GM12872 (cell line): Measurements from ENCODE around the gene TIPIN.

ENCODE experiments used
- TF ChIP-seq, protein P1 (sequence below): IDR thresholded peaks from 3 replicates; pipeline ENCODE4 v1.5.1; 2011; ENCODE audit warnings: low read depth, mild to moderate bottlenecking, low read length, moderate library complexity; ENCODE audit not compliant: insufficient read depth

TIPIN gene

DNA sequence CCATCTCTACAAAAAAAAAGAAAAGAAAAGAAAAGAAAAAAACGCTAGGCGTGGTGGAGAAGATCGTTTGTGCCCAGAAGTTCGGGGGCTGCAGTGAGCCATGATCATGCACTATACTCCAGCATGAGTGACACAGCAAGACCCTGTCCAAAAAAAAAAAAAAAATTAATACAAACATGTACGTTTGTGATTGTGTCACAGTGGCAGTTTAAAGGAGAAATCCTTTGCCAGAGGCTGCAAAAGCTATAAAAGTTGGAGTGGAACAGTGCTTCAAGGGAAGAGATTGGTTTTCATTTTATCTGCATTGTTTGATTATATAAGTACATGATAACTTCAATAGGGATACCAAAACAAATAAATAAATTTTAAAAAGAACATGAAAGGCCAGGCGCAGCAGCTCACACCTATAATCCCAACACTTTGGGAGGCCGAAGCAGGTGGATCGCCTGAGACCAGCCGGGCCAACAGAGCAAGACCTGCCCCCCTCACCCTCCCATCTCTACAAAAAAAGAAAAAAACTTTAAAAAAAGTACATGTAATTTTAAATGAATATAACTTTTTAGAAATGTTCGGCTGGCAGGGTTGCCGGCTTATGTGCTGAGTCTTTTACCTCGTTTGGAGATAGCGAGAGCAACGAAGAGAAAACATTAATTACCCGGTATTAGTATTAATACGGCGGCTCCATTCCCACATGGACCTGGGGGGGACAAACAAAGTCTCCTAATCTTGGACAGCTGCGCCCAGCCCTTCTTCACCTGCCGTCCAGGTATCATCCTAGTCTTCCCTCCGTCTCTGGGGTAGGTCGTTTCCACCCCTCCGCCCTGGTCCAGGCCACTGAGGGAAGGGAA is 63.7 kb downstream of the TIPIN start:
- TF ChIP-seq, protein P1, sequence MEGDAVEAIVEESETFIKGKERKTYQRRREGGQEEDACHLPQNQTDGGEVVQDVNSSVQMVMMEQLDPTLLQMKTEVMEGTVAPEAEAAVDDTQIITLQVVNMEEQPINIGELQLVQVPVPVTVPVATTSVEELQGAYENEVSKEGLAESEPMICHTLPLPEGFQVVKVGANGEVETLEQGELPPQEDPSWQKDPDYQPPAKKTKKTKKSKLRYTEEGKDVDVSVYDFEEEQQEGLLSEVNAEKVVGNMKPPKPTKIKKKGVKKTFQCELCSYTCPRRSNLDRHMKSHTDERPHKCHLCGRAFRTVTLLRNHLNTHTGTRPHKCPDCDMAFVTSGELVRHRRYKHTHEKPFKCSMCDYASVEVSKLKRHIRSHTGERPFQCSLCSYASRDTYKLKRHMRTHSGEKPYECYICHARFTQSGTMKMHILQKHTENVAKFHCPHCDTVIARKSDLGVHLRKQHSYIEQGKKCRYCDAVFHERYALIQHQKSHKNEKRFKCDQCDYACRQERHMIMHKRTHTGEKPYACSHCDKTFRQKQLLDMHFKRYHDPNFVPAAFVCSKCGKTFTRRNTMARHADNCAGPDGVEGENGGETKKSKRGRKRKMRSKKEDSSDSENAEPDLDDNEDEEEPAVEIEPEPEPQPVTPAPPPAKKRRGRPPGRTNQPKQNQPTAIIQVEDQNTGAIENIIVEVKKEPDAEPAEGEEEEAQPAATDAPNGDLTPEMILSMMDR, result no peak

DNA sequence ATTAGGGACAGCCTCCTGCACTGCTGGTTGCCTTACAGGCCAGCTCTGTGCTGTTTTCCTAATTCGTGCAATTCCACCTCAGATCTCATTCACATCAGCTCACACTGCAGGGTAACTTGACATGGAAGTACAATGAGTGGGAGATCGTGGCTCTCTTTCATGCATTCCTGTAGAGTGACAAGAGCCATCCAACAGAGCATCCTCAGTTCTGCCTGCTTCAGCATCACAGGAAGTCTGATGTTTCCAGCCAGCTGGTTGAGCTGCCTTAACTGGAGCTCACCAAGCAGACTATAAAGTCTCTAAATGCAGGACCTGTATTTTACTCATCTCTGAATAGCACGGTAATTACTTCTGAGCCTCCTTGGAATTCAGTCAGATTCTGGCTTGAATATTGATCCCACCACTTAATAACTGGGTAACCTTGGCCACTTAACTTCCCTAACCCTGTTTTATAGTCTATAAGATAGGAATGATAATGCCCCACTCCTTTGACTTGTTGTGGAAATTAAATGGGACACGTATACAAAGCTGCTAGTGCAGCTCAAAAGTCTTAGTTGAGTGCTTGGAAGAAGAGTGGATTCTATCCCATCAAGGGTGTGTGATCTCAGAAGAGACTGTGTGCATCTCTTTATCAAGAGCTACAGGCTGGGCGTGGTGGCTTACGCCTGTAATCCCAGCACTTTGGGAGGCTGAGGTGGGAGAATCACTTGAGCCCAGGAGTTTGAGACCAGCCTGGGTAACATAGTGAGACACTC is 64.5 kb downstream of the TIPIN start:
- TF ChIP-seq, protein P1, result no peak

DNA sequence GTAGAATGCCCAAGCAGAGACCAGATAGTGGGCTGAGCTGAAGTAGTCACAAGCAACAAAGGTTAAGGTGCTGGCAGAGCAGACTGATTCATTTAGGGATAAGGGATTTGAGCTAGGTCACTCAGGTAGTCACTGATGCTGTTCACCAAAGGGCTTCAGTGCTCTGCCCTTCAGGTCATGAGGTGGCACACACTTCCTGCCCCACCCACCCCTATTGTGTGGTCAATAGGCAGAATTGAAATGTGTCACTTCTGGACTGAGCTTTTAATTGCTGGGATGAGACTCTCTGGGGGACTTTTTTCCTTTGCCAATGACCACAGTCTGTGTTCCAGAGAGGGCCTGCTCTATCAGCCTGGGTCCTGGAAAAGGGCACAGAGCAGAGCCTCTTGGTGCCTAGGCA is 66.0 kb downstream of the TIPIN start:
- TF ChIP-seq, protein P1, result no peak

DNA sequence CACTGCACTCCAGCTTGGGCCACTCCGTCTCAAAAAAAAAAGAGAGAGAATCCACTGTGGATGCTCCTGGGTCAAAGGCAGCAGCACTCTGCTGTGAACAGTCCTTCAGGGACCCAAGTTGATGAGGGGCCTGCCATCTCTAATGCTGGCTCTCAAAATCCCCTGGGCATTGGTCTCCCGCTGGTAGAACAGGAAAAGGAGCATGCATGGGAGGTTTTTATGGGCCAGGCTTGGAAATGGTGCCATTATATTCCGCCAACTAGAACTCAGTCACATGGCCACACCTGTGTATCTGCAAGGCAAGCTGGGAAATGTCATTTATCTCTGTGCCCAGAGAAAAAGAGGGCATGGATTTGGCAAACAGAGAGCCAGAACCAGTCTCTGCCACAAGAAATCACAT is 66.5 kb downstream of the TIPIN start:
- TF ChIP-seq, protein P1, result no peak

DNA sequence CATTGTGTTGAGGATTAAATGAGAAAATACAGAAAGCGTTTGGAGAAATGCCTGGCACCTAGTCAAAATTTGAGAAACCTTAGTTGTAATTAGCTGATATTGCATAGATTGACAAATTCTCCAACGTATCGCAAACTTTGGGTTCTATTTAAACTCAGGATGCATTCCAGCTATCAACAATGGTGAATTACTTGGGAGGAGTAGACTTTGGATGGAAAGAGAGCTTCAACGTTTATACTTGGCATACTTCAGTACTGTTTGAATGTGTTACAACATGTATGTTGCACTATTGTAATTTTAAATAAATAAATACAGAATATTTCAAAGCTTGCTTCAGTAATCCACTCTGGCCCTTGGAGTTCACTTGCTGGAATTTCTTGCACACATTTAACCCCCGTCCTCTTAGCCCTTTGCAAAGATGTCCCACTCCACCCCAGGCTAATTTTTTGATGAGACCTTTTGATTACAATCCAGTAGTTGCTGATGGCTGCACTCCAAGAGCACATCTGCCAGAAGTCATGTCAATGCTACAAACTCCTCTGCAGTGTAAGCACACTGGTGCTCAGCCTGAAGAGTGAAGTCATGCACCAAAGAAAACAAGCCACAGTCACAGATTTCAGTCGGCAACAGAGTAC is 67.8 kb downstream of the TIPIN start:
- TF ChIP-seq, protein P1, result no peak

DNA sequence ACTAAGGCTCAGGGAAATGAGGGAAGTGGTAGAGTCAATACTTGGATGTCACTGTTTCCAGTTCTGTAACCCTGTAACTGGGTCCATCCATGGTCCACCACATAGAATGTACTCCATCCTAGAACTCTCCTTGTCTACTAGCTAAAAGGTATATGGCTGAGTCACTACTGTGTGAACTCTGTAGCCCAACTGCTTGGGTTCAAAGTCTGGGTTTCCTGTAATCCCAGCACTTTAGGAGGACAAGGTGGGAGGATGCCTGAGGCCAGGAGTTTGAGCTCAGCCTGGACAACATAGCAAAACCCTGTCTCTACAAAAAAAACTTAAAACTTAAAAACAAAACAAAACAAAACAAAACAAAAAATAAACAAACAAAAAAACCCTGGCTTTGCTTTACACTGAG is 68.4 kb downstream of the TIPIN start:
- TF ChIP-seq, protein P1, result no peak

DNA sequence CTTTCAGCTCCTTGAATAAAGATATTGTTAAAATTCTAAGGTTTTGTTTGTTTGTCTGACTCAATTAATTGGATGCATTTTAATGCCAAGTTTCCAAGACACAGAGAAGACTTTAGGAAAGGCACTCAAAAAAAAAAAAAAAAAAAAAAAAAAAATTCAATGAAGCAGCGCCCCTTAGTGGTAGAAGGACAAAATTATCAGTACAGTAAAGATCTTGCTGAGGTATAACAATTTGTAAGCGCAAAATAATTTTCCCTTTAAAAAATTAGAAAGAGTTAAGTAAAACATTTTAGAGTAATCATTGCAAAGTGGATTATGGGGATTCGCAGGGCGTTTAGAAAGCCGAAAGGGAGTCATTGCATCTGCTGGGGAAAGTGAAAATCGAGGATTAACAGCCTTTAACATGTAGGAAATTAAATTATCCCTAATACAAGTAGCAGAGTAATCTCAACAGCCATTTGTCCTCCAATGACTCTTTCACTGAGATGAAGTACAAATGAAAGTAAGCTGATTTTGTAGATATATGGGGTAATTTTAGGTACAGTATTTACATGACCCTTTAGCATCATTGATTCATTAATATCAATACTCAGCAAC is 68.9 kb downstream of the TIPIN start:
- TF ChIP-seq, protein P1, result peak; percentile 48; the same call in 2 of the 3 replicates
